ENCODE results near the gene GPC6.

GPC6 gene

GRCh38 chr13:94305463-94305862 lies 1078.9 kb downstream of the GPC6 start:
- DNase-seq: no peak
- no peaks in the 10 kb centered on the region for H3K9me3 ChIP-seq (ENCODE audit: severe bottlenecking)
- TF ChIP-seq CTCF (IDR thresholded peaks at IDR 0.05; ENCODE audit: low read depth, low read length): no peak
- no peaks in the 10 kb centered on the region for H3K27me3 ChIP-seq (ENCODE audit: insufficient read depth, low read depth, severe bottlenecking)
- H3K27ac ChIP-seq: no peak overlapping the region
- no peak overlapping the region for H3K4me3 ChIP-seq (ENCODE audit: low read depth, low read length)
- H3K36me3 ChIP-seq: peaks cover 6% of the 10 kb centered on the region; the same call in 1 of the 2 replicates

- no peak overlapping the region for H3K4me3 ChIP-seq (ENCODE audit: low read depth, low read length)
- H3K9me3 ChIP-seq (ENCODE audit: severe bottlenecking): no peaks in the 10 kb centered on the region
- no peak for TF ChIP-seq CTCF (IDR thresholded peaks at IDR 0.05; ENCODE audit: low read depth, low read length)
- DNase-seq: no peak
- no peaks in the 10 kb centered on the region for H3K27me3 ChIP-seq (ENCODE audit: insufficient read depth, low read depth, severe bottlenecking)
- no peak overlapping the region for H3K27ac ChIP-seq
- H3K36me3 ChIP-seq: peaks cover 11% of the 10 kb centered on the region
Measured at GRCh38 chr13:94305934-94306333, 1079.3 kb downstream of the GPC6 start.

- no peaks in the 10 kb centered on the region for H3K9me3 ChIP-seq (ENCODE audit: severe bottlenecking)
- DNase-seq: no peak
- H3K27ac ChIP-seq: no peak overlapping the region
- H3K4me3 ChIP-seq (ENCODE audit: low read depth, low read length): no peak overlapping the region
- no peaks in the 10 kb centered on the region for H3K27me3 ChIP-seq (ENCODE audit: insufficient read depth, low read depth, severe bottlenecking)
- peaks cover 27% of the 10 kb centered on the region for H3K36me3 ChIP-seq
- no peak for TF ChIP-seq CTCF (IDR thresholded peaks at IDR 0.05; ENCODE audit: low read depth, low read length)
Measured at GRCh38 chr13:94308832-94309231, 1082.2 kb downstream of the GPC6 start.

GRCh38 chr13:94309576-94309975 lies 1083.0 kb downstream of the GPC6 start:
- H3K9me3 ChIP-seq (ENCODE audit: severe bottlenecking): no peaks in the 10 kb centered on the region
- no peak for DNase-seq
- TF ChIP-seq CTCF (IDR thresholded peaks at IDR 0.05; ENCODE audit: low read depth, low read length): no peak
- peaks cover 27% of the 10 kb centered on the region for H3K36me3 ChIP-seq
- no peaks in the 10 kb centered on the region for H3K27me3 ChIP-seq (ENCODE audit: insufficient read depth, low read depth, severe bottlenecking)
- no peak overlapping the region for H3K4me3 ChIP-seq (ENCODE audit: low read depth, low read length)
- no peak overlapping the region for H3K27ac ChIP-seq

GRCh38 chr13:94309997-94310855 lies 1083.6 kb downstream of the GPC6 start:
- H3K27me3 ChIP-seq (ENCODE audit: insufficient read depth, low read depth, severe bottlenecking): no peaks in the 10 kb centered on the region
- no peak overlapping the region for H3K4me3 ChIP-seq (ENCODE audit: low read depth, low read length)
- no peak overlapping the region for H3K27ac ChIP-seq
- no peak for DNase-seq
- H3K9me3 ChIP-seq (ENCODE audit: severe bottlenecking): no peaks in the 10 kb centered on the region
- peaks cover 27% of the 10 kb centered on the region for H3K36me3 ChIP-seq
- TF ChIP-seq CTCF (IDR thresholded peaks at IDR 0.05; ENCODE audit: low read depth, low read length): no peak

- Histone ChIP-seq H3K36me3 (peaks cover 21% of the 10 kb centered on the region), H3K27me3 (ENCODE audit: insufficient read depth, low read depth, severe bottlenecking) (no peaks in the 10 kb centered on the region), H3K27ac (no peak overlapping the region), H3K4me3 (ENCODE audit: low read depth, low read length) (no peak overlapping the region), H3K9me3 (ENCODE audit: severe bottlenecking) (no peaks in the 10 kb centered on the region)
- TF ChIP-seq CTCF (IDR thresholded peaks at IDR 0.05; ENCODE audit: low read depth, low read length): no peak
- DNase-seq: no peak
Measured at GRCh38 chr13:94311893-94312292, 1085.3 kb downstream of the GPC6 start.
